ENCODE measurements around the gene DOP1B.

DNA sequence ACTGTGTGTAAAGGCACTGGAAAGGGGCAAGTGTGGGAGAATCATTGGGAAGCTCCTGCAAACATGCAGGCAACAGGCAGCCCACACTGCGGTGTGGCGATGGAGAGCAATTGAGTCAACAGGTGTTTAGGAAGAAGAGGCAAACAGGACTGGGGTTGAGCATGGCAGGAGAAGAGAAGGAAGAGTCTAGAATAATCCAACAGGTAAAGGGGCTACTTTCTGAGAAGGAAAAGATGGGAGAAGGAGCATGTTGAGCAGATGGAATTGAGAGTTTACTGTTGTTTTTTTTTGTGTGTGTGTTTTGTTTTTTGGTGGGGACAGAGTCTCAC is 4.2 kb downstream of the DOP1B start:
- no peak for TF ChIP-seq BHLHE40 (IDR thresholded peaks at IDR 0.05; ENCODE audit: low read depth, low read length)
- TF ChIP-seq RAD21 (IDR thresholded peaks at IDR 0.05; ENCODE audit: low read length) = no peak
- TF ChIP-seq, protein P1, sequence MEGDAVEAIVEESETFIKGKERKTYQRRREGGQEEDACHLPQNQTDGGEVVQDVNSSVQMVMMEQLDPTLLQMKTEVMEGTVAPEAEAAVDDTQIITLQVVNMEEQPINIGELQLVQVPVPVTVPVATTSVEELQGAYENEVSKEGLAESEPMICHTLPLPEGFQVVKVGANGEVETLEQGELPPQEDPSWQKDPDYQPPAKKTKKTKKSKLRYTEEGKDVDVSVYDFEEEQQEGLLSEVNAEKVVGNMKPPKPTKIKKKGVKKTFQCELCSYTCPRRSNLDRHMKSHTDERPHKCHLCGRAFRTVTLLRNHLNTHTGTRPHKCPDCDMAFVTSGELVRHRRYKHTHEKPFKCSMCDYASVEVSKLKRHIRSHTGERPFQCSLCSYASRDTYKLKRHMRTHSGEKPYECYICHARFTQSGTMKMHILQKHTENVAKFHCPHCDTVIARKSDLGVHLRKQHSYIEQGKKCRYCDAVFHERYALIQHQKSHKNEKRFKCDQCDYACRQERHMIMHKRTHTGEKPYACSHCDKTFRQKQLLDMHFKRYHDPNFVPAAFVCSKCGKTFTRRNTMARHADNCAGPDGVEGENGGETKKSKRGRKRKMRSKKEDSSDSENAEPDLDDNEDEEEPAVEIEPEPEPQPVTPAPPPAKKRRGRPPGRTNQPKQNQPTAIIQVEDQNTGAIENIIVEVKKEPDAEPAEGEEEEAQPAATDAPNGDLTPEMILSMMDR (conservative IDR thresholded peaks at IDR 0.05; ENCODE audit: low read depth, low read length) = no peak
- TF ChIP-seq POLR2A (IDR thresholded peaks at IDR 0.05; ENCODE audit: low read depth, low read length) = no peak

All from IMR-90 (cell line).